HFFc6 (cell line): ENCODE measurements around the gene ATXN7L3. TPM values are rescaled to one million over a fixed set of nuclear protein-coding genes. Genes with fewer than 3 reads are reported as not detected.
"Not testable (repeated sequence)": the region's sequence is repeated elsewhere in the genome, so short reads cannot be mapped to it uniquely, and the experiment has no call there.

ENCODE experiments used
- DNase-seq: peaks from one replicate; pipeline ENCODE4 v3.0.0-alpha.2; 2018
- H3K27ac Mint-ChIP-seq: 2 replicates; pipeline ENCODE4 v1.8.0; 2020; ENCODE audit warnings: mild to moderate bottlenecking, mixed read lengths
- H3K27me3 Mint-ChIP-seq: 2 replicates; pipeline ENCODE4 v1.8.0; 2021; ENCODE audit warnings: mild to moderate bottlenecking, moderate library complexity, mixed read lengths; ENCODE audit not compliant: insufficient read depth
- H3K36me3 Mint-ChIP-seq: 2 replicates; pipeline ENCODE4 v1.8.0; 2021; ENCODE audit warnings: low read depth, mixed read lengths
- H3K4me1 Mint-ChIP-seq: 2 replicates; pipeline ENCODE4 v1.8.0; 2020; ENCODE audit warnings: low read depth, mixed read lengths
- H3K4me3 Mint-ChIP-seq: 2 replicates; pipeline ENCODE4 v1.8.0; 2020; ENCODE audit warnings: mild to moderate bottlenecking, moderate library complexity, mixed read lengths
- H3K9me3 Mint-ChIP-seq: 2 replicates; pipeline ENCODE4 v1.8.0; 2020; ENCODE audit warnings: mild to moderate bottlenecking, mixed read lengths
- microRNA-seq: library from miRNA; unstranded; fragments of <30 nt; microRNA quantifications from one replicate; pipeline ENCODE4, GENCODE V29; 2019
- total RNA-seq, 6 experiments: library from RNA; stranded (reverse); fragmentation: NEBNext Ultra II Directional; extraction: Animal tissue kit (Norgen Biotek cat#: 25700); gene quantifications; 2 replicates in 1 of 6; 3 replicates in 5 of 6; pipeline ENCODE4 v1.2.3, GENCODE V29; 2021
- TF ChIP-seq, protein P1 (sequence below): fragments of 200-600 bp; sonication (generic); IDR thresholded peaks from 2 replicates; pipeline ENCODE4 v1.5.0; 2021; ENCODE audit warnings: antibody characterized with exemption, mild to moderate bottlenecking

ATXN7L3 gene
- total RNA-seq, 6 experiments from 2014 or later = 61.1 to 72.2 (median 68.4) TPM

DNA sequence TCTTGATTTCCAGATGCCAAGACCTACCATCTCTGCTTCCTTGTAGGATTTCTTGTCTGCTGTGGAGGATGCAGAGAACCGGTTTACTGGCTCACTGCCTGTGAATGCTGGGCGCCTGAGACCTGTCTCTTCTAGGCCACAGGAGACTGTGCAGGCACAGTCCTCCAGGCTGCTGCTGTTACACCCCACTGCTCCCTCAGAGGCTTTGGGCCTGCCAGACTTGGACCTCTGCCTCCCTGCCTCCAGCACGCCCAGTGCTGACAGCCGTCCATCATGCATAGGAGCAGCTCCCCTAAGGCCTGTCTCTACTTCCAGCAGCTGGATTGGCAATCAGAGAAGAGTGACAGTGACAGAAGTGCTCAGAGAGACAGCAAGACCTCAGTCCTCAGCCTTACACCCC lies 51.9 kb downstream of the ATXN7L3 start:
- H3K27ac Mint-ChIP-seq = no peak overlapping the region
- peaks cover 13% of the 10 kb centered on the region for H3K4me1 Mint-ChIP-seq
- no peaks in the 10 kb centered on the region for H3K9me3 Mint-ChIP-seq
- peaks cover 1% of the 10 kb centered on the region for H3K27me3 Mint-ChIP-seq
- no peak overlapping the region for H3K4me3 Mint-ChIP-seq
- DNase-seq = no peak
- peaks cover 7% of the 10 kb centered on the region; the same call in 1 of the 2 replicates for H3K36me3 Mint-ChIP-seq
- TF ChIP-seq, protein P1, sequence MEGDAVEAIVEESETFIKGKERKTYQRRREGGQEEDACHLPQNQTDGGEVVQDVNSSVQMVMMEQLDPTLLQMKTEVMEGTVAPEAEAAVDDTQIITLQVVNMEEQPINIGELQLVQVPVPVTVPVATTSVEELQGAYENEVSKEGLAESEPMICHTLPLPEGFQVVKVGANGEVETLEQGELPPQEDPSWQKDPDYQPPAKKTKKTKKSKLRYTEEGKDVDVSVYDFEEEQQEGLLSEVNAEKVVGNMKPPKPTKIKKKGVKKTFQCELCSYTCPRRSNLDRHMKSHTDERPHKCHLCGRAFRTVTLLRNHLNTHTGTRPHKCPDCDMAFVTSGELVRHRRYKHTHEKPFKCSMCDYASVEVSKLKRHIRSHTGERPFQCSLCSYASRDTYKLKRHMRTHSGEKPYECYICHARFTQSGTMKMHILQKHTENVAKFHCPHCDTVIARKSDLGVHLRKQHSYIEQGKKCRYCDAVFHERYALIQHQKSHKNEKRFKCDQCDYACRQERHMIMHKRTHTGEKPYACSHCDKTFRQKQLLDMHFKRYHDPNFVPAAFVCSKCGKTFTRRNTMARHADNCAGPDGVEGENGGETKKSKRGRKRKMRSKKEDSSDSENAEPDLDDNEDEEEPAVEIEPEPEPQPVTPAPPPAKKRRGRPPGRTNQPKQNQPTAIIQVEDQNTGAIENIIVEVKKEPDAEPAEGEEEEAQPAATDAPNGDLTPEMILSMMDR = no peak

DNA sequence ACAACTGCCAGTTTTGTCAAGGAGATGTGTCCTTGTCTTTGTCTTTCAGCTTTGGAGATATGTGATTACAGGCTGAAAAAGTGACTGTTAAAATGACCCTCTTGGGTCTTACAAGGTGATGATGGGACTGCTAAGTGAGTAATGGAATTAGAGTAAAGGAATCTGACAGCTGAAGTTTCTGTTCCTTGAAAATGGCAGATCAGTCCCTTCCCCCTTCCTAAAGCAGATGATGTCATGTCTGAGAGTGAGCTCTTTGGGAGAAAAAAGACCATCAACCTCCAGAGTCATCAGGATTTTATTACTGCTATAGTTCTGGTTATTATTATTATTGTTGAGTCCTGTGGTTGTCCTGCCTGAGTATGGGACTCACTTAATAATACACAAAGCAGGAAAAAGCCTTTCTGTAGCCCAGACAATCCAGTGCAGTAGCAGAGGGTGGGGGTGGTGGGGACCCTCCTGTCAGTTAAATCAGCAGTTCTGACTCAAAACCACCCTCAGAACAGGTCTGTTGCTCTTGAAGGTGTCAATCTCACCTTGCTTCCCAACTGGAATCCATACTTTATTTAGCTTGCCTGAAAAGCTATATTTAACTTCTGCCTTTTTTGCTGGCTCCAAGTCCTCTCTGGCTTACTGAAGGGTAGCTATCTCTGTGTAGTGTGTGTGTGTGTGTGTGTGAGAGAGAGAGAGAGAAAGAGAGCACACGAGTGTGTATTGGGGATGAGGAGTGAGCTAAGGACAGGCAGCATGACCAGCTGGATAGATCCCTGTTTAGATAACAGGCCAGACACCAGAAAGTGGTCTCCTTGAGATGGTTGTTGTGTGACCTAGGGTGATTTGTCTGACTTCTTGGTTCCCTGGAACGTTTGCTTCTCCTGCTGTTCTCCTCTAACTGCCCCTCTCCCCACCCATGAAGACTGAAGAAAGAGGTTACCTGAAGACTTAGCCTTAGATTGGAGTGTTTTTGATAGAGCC lies 53.0 kb downstream of the ATXN7L3 start:
- H3K9me3 Mint-ChIP-seq = no peaks in the 10 kb centered on the region
- no peak overlapping the region for H3K27ac Mint-ChIP-seq
- H3K4me1 Mint-ChIP-seq = peaks cover 18% of the 10 kb centered on the region
- no peak for DNase-seq
- H3K4me3 Mint-ChIP-seq = no peak overlapping the region
- H3K27me3 Mint-ChIP-seq = no peaks in the 10 kb centered on the region; the same call in 1 of the 2 replicates
- TF ChIP-seq, protein P1 = no peak
- peaks cover 6% of the 10 kb centered on the region; the same call in 1 of the 2 replicates for H3K36me3 Mint-ChIP-seq

DNA sequence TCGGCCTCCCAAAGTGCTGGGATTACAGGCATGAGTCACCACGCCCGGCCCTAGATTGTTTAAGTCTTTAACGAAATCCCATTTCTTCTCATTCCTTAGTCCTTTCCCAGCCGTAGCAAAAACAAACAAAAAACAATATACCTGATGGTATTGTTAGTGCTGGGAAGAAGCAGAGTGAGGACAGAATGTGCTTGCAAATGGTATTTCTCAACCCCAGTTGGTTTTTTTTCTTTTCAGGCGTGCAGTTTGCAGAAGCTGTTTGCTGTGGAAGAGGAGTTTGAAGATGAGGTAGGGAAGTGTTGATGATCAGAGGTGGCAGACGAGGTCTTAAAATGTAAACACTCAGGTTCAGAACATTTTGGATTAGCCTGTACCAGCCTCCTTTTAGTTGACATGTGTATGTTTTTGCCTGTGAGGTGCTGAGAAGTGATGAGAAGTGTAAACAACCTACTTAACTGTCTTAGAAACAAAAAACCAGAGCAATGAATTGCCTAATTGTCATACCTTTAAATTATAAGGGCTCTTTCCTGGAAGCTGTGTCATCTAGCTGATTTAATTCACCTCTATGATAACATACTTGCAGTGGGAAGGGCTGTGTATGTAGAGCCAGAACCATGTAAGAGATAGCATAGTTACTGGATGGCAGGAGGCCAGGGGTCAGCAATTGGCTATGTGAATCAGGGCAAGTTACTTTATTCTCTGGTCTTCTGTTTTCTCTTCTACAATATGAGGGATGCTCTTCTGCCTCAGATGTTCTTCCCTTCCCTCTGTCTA lies 54.5 kb downstream of the ATXN7L3 start:
- no peak overlapping the region for H3K4me3 Mint-ChIP-seq
- no peak for DNase-seq
- TF ChIP-seq, protein P1 = no peak
- peaks cover 6% of the 10 kb centered on the region; the same call in 1 of the 2 replicates for H3K36me3 Mint-ChIP-seq
- H3K9me3 Mint-ChIP-seq = no peaks in the 10 kb centered on the region
- peak overlapping the region; percentile 65 for H3K27ac Mint-ChIP-seq
- no peaks in the 10 kb centered on the region; the same call in 1 of the 2 replicates for H3K27me3 Mint-ChIP-seq
- peaks cover 22% of the 10 kb centered on the region for H3K4me1 Mint-ChIP-seq

DNA sequence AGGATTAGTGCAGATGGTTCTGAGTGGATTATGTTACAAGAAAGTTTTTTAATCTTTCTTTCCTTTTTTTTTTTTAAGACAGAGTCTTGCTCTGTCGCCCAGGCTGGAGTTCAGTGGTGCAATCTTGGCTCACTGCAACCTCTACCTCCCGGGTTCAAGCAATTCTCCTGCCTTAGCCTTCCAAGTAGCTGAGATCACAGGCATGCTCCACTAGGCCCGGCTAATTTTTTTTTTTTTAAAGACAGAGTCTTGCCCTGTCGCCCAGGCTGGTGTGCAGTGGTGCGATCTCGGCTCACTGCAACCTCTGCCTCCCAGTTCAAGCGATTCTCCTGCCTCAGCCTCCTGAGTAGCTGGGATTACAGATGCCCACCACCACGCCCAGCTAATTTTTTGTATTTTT lies 55.8 kb downstream of the ATXN7L3 start:
- H3K9me3 Mint-ChIP-seq, DNase-seq, H3K4me3 Mint-ChIP-seq, H3K27ac Mint-ChIP-seq, H3K36me3 Mint-ChIP-seq, H3K27me3 Mint-ChIP-seq: not testable (repeated sequence)
- peaks cover 24% of the 10 kb centered on the region for H3K4me1 Mint-ChIP-seq

Small RNAs within 50 kb of the gene (microRNA-seq; reads per million reads assigned to microRNA genes)
- not detected for gene MIR6782

Other genes with a start within 250 kb of the ATXN7L3 start
- under 1 TPM in 1 of 6 experiments, not detected in 5; 0.43 TPM for gene PYY, start 245.9 kb downstream of the ATXN7L3 start, total RNA-seq
- 1 to 10 TPM in 3 of 6 experiments, under 1 TPM in 3; 0.63 to 1.1 (median 0.91) TPM for gene NAGS, start 195.3 kb downstream of the ATXN7L3 start, total RNA-seq
- gene TMEM101, start 184.9 kb downstream of the ATXN7L3 start, total RNA-seq = 10 to 100 TPM; 27.8 to 32.7 (median 29.2) TPM
- gene LSM12, start 133.2 kb downstream of the ATXN7L3 start, total RNA-seq = 100 to 1,000 TPM in 1 of 6 experiments, 10 to 100 TPM in 5; 86.6 to 101 (median 94.5) TPM
- 100 to 1,000 TPM in 5 of 6 experiments, 10 to 100 TPM in 1; 96.6 to 123 (median 113) TPM for gene G6PC3, start 129.1 kb downstream of the ATXN7L3 start, total RNA-seq
- 10 to 100 TPM; 63.4 to 87.4 (median 78.7) TPM for gene HDAC5, start 76.2 kb downstream of the ATXN7L3 start, total RNA-seq
- gene HROB, start 58.0 kb downstream of the ATXN7L3 start, total RNA-seq = 1 to 10 TPM; 4.0 to 7.6 (median 6.7) TPM
- under 1 TPM in 3 of 6 experiments, not detected in 3; 0.18 to 0.48 (median 0.29) TPM for gene ASB16, start 29.2 kb downstream of the ATXN7L3 start, total RNA-seq
- 10 to 100 TPM; 29.8 to 37.7 (median 34.0) TPM for gene TMUB2, start 12.9 kb downstream of the ATXN7L3 start, total RNA-seq
- gene UBTF, start 19.8 kb upstream of the ATXN7L3 start, total RNA-seq = 10 to 100 TPM; 58.6 to 69.1 (median 65.6) TPM
- gene SLC4A1, start 68.3 kb upstream of the ATXN7L3 start, total RNA-seq = not detected
- under 1 TPM in 1 of 6 experiments, not detected in 5; 0.17 TPM for gene RUNDC3A, start 108.7 kb upstream of the ATXN7L3 start, total RNA-seq
- 100 to 1,000 TPM in 5 of 6 experiments, 10 to 100 TPM in 1; 94.8 to 116 (median 108) TPM for gene SLC25A39, start 124.9 kb upstream of the ATXN7L3 start, total RNA-seq
- gene GRN, start 145.4 kb upstream of the ATXN7L3 start, total RNA-seq = 100 to 1,000 TPM; 186 to 249 (median 221) TPM
- 1 to 10 TPM; 1.6 to 1.9 (median 1.8) TPM for gene FAM171A2, start 164.0 kb upstream of the ATXN7L3 start, total RNA-seq
- under 1 TPM in 2 of 6 experiments, not detected in 4; 0.18 to 0.19 TPM for gene ITGA2B, start 189.8 kb upstream of the ATXN7L3 start, total RNA-seq